Measurements from ENCODE around the gene FBH1. TPM values are rescaled to one million over a fixed set of nuclear protein-coding genes. Genes with fewer than 3 reads are reported as not detected.
A peak's percentile ranks its signal among the peaks of the same experiment; 100 is the strongest.

Gene FBH1
- polyA plus RNA-seq, 1 experiment, result 65.2 TPM

GRCh38 chr10:5978230-5978489, 88.1 kb downstream of the FBH1 start:
- Histone ChIP-seq H3K4me3 (ENCODE audit: low read depth, low read length) (peak overlapping the region; percentile 86), H3K27ac (ENCODE audit: low read depth, low read length) (no peak overlapping the region), H3K9me3 (ENCODE audit: control insufficient read depth, insufficient read depth, low read length) (no peaks in the 10 kb centered on the region), H3K27me3 (ENCODE audit: control insufficient read depth, insufficient read depth, low read length) (peaks cover 7% of the 10 kb centered on the region)
- POLR2A ChIA-PET, result interaction anchor here (0.6 kb wide), 1 partner anchor 40 kb away, joined by 4 read pairs; no protein-coding TSS in a partner anchor
- TF ChIP-seq CTCF (IDR thresholded peaks at IDR 0.05; ENCODE audit: low read depth, low read length), result no peak
- CTCF ChIA-PET, result no interaction called here
- no peak for DNase-seq (ENCODE audit: low read depth, low spot score)

GRCh38 chr10:5981529-5981928, 91.5 kb downstream of the FBH1 start:
- Histone ChIP-seq H3K27me3 (ENCODE audit: control insufficient read depth, insufficient read depth, low read length) (peaks cover 24% of the 10 kb centered on the region), H3K27ac (ENCODE audit: low read depth, low read length) (no peak overlapping the region), H3K9me3 (ENCODE audit: control insufficient read depth, insufficient read depth, low read length) (no peaks in the 10 kb centered on the region), H3K4me3 (ENCODE audit: low read depth, low read length) (no peak overlapping the region)
- ChIA-PET CTCF (interaction anchor here (0.6 to 1.6 kb wide), 2 partner anchors 101 to 105 kb away, joined by 3 to 4 read pairs; no protein-coding TSS in a partner anchor), POLR2A (no interaction called here)
- no peak for DNase-seq (ENCODE audit: low read depth, low spot score)
- TF ChIP-seq CTCF (IDR thresholded peaks at IDR 0.05; ENCODE audit: low read depth, low read length), result no peak

GRCh38 chr10:5983774-5984173, 93.7 kb downstream of the FBH1 start:
- Histone ChIP-seq H3K27ac (ENCODE audit: low read depth, low read length) (no peak overlapping the region), H3K27me3 (ENCODE audit: control insufficient read depth, insufficient read depth, low read length) (peaks cover 43% of the 10 kb centered on the region), H3K4me3 (ENCODE audit: low read depth, low read length) (no peak overlapping the region), H3K9me3 (ENCODE audit: control insufficient read depth, insufficient read depth, low read length) (no peaks in the 10 kb centered on the region)
- POLR2A ChIA-PET, result interaction anchor here (0.6 kb wide), 2 partner anchors 198 to 234 kb away, joined by 3 to 8 read pairs; no protein-coding TSS in a partner anchor
- CTCF ChIA-PET, result no interaction called here
- TF ChIP-seq CTCF (IDR thresholded peaks at IDR 0.05; ENCODE audit: low read depth, low read length), result no peak
- DNase-seq (ENCODE audit: low read depth, low spot score), result no peak

GRCh38 chr10:5985029-5985428, 95.0 kb downstream of the FBH1 start:
- no peak for TF ChIP-seq CTCF (IDR thresholded peaks at IDR 0.05; ENCODE audit: low read depth, low read length)
- H3K27ac ChIP-seq (ENCODE audit: low read depth, low read length), result no peak overlapping the region
- H3K9me3 ChIP-seq (ENCODE audit: control insufficient read depth, insufficient read depth, low read length), result no peaks in the 10 kb centered on the region
- H3K4me3 ChIP-seq (ENCODE audit: low read depth, low read length), result no peak overlapping the region
- ChIA-PET CTCF (no interaction called here), POLR2A (no interaction called here)
- DNase-seq (ENCODE audit: low read depth, low spot score), result no peak
- peaks cover 45% of the 10 kb centered on the region for H3K27me3 ChIP-seq (ENCODE audit: control insufficient read depth, insufficient read depth, low read length)

Other genes starting within 250 kb of the FBH1 start
- 4.0 and 4.3 TPM in 2 replicates for gene ASB13, start 223.6 kb upstream of the FBH1 start, polyA plus RNA-seq (2011; rRNA removed)
- gene TASOR2, start 205.4 kb upstream of the FBH1 start, polyA plus RNA-seq (2011; rRNA removed), result 37.5 and 54.1 TPM in 2 replicates
- gene GDI2, start 76.8 kb upstream of the FBH1 start, polyA plus RNA-seq (2011; rRNA removed), result 263 and 326 TPM in 2 replicates
- gene ANKRD16, start 350 bp upstream of the FBH1 start, polyA plus RNA-seq (2011; rRNA removed), result 5.9 and 6.7 TPM in 2 replicates
- gene IL15RA, start 87.3 kb downstream of the FBH1 start, polyA plus RNA-seq (2011; rRNA removed), result 3.5 and 4.4 TPM in 2 replicates
- gene IL2RA, start 172.1 kb downstream of the FBH1 start, polyA plus RNA-seq (2011; rRNA removed), result not detected in 2 replicates
- 38.9 and 45.0 TPM in 2 replicates for gene RBM17, start 198.8 kb downstream of the FBH1 start, polyA plus RNA-seq (2011; rRNA removed)